K562 (cell line): ENCODE measurements around the gene WWP2. TPM values are rescaled to one million over a fixed set of nuclear protein-coding genes. Genes with fewer than 3 reads are reported as not detected.

ENCODE experiments used
- ATAC-seq: fragments of 200-7000 bp; cut with Tn5 transposase; 3 replicates; pipeline ENCODE4 v1.9.1; 2020; ENCODE audit warnings: moderate library complexity
- BruUV-seq: library from RNA; stranded (reverse); fragments of 400-500 nt; replicated peaks from 2 replicates; lab custom pipeline; 2021; lab: Mats Ljungman, UMichigan
- CTCF ChIA-PET: fragments of 300-600 bp; formaldehyde crosslinking; extraction: SDS; loops from one replicate; lab custom pipeline; 2021; ENCODE audit warnings: low intra/inter-chr PET ratio; lab: Yijun Ruan, JAX
- POLR2A ChIA-PET: fragments of 300-600, 350-650 bp; sonication (Branson Sonifier 250); formaldehyde crosslinking; extraction: SDS; loops from one replicate; lab custom pipeline; 2021; ENCODE audit warnings: antibody characterized with exemption, inconsistent platforms; lab: Yijun Ruan, JAX
- DNase-seq, 4 experiments: peaks; one replicate each; pipeline versions ENCODE4 v3.0.0 to v3.0.0-alpha.2; 2011 to 2018; ENCODE audit warnings: low spot score in 3 of 4, mixed read lengths in 3 of 4; ENCODE audit errors: extremely low read depth in 1 of 4
- FAIRE-seq: peaks from 2 replicates; lab custom pipeline; 2011; peaks lifted over from hg19 to GRCh38; lab: Jason Lieb, UNC
- H2AFZ ChIP-seq: 2 replicates; pipeline ENCODE4 v1.6.0; 2011; ENCODE audit warnings: low read depth, low read length, control low read depth, inconsistent platforms
- H3K27ac ChIP-seq: fragments of 200-600 bp; 3 replicates; pipeline ENCODE4 v1.8.0; 2011; ENCODE audit warnings: low read depth, mild to moderate bottlenecking, control low read depth, inconsistent platforms, low read length, moderate library complexity, mixed read lengths; ENCODE audit errors: extremely low read depth
- H3K27me3 ChIP-seq, 2 experiments: fragments of 300-600 bp in 1 of 2; 2 replicates in 1 of 2; 3 replicates in 1 of 2; pipeline versions ENCODE4 v1.6.0 to v1.8.0; 2011; ENCODE audit warnings: inconsistent platforms in 2 of 2, low read length in 2 of 2, mild to moderate bottlenecking in 1 of 2, mixed read lengths in 1 of 2, moderate library complexity in 1 of 2; ENCODE audit not compliant: control insufficient read depth in 2 of 2, insufficient read depth in 2 of 2
- H3K36me3 ChIP-seq: fragments of 300-600 bp; 3 replicates; pipeline ENCODE4 v1.8.0; 2011; ENCODE audit warnings: mild to moderate bottlenecking, low read length, inconsistent platforms; ENCODE audit not compliant: control insufficient read depth, insufficient read depth
- H3K4me1 ChIP-seq, 2 experiments: fragments of 200-600 bp in 1 of 2; replicated peaks in 1 of 2; 2 replicates in 1 of 2; 3 replicates in 1 of 2; pipeline versions ENCODE4 v1.5.1 to v1.8.0; 2011; ENCODE audit warnings: inconsistent platforms in 2 of 2, low read length in 2 of 2, mild to moderate bottlenecking in 1 of 2, mixed read lengths in 1 of 2, moderate library complexity in 1 of 2; ENCODE audit not compliant: control insufficient read depth in 2 of 2, insufficient read depth in 2 of 2
- H3K4me2 ChIP-seq: 2 replicates; pipeline ENCODE4 v1.6.1; 2011; ENCODE audit warnings: low read length, control low read depth, inconsistent platforms, mixed read lengths; ENCODE audit not compliant: insufficient read depth
- H3K4me3 ChIP-seq: fragments of 200-600 bp; sonication (generic), shearing (Covaris generic); 2 replicates; pipeline ENCODE4 v1.5.1; 2016; ENCODE audit warnings: control low read depth, inconsistent platforms
- H3K79me2 ChIP-seq: fragments of 200-600 bp; 3 replicates; pipeline ENCODE4 v1.8.0; 2011; ENCODE audit warnings: low read length, inconsistent platforms; ENCODE audit not compliant: control insufficient read depth, insufficient read depth
- H3K9ac ChIP-seq, 2 experiments: 2 replicates each; pipeline versions ENCODE4 v1.6.0 to v1.6.1; 2011; ENCODE audit warnings: low read depth in 2 of 2, low read length in 2 of 2, control low read depth in 1 of 2, inconsistent platforms in 1 of 2, mild to moderate bottlenecking in 1 of 2, mixed read lengths in 1 of 2; ENCODE audit not compliant: insufficient read depth in 1 of 2
- H3K9me1 ChIP-seq: one replicate; pipeline ENCODE4 v1.6.0; 2011; ENCODE audit warnings: inconsistent platforms, mild to moderate bottlenecking, low read length, moderate library complexity; ENCODE audit not compliant: control insufficient read depth, insufficient read depth
- H3K9me3 ChIP-seq: replicated peaks from 2 replicates; pipeline ENCODE4 v1.5.1; 2011; ENCODE audit warnings: low read depth, low read length, inconsistent platforms; ENCODE audit not compliant: control insufficient read depth, insufficient read depth
- H4K20me1 ChIP-seq: replicated peaks from 2 replicates; pipeline ENCODE4 v1.6.1; 2011; ENCODE audit warnings: low read length, inconsistent platforms, mixed read lengths; ENCODE audit not compliant: control insufficient read depth, insufficient read depth
- CBFA2T2 ChIP-seq: fragments of 450-650 bp; conservative IDR thresholded peaks from 2 replicates; pipeline ENCODE4 v1.6.1; 2017; ENCODE audit warnings: mild to moderate bottlenecking
- EZH2 ChIP-seq: IDR thresholded peaks from 2 replicates; pipeline ENCODE4 v1.6.1; 2012; ENCODE audit warnings: low read depth, mild to moderate bottlenecking, inconsistent platforms, low read length, borderline replicate concordance
- FIP1L1 ChIP-seq: fragments of 200-400 bp; formaldehyde crosslinking; IDR thresholded peaks from 2 replicates; pipeline ENCODE4 v1.6.1; 2018; ENCODE audit warnings: mild to moderate bottlenecking, low read depth, low read length; ENCODE audit not compliant: poor library complexity, severe bottlenecking
- PHB ChIP-seq: fragments of 250-450 bp; sonication (Bioruptor Pico); IDR thresholded peaks from 2 replicates; pipeline ENCODE4 v1.5.0; 2021
- TAF15 ChIP-seq: fragments of 200-400 bp; formaldehyde crosslinking; IDR thresholded peaks from 2 replicates; pipeline ENCODE4 v1.6.1; 2017; ENCODE audit warnings: mild to moderate bottlenecking, low read depth, low read length, moderate library complexity
- TRIM24 ChIP-seq, 2 experiments: fragments of 450-650 bp; IDR thresholded peaks; 2 replicates each; pipeline ENCODE4 v1.6.1; 2016
- ZNF134 ChIP-seq: fragments of 250-450 bp; sonication (Bioruptor Pico); conservative IDR thresholded peaks from 2 replicates; pipeline ENCODE4 v1.4.0; 2020
- ZNF408 ChIP-seq: fragments of 250-450 bp; sonication (Bioruptor Pico); IDR thresholded peaks from 2 replicates; pipeline ENCODE4 v1.4.0; 2020; ENCODE audit warnings: low read depth, mild to moderate bottlenecking, moderate library complexity
- ZNF511 ChIP-seq: sonication (generic); formaldehyde crosslinking; IDR thresholded peaks from 2 replicates; pipeline ENCODE4 v1.8.0; 2022; ENCODE audit warnings: mild to moderate bottlenecking, missing genetic modification reagents
- ZNF589 ChIP-seq: fragments of 200-800 bp; sonication (Bioruptor generic); IDR thresholded peaks from 2 replicates; pipeline ENCODE4 v1.6.1; 2016; ENCODE audit warnings: low read depth, missing genetic modification characterization, missing compliant biosample characterization
- WGBS: fragments of 100-300 bp; shearing (Covaris generic); methylation state at CpG from one replicate; pipeline ENCODE4 v1.1.6; 2016; ENCODE audit warnings: low coverage, mixed read lengths; ENCODE audit not compliant: insufficient coverage; ENCODE audit errors: missing lambda C conversion rate; 5-methylcytosine and 5-hydroxymethylcytosine counted together
- in situ Hi-C: fragments of 300-500 bp; cut with MboI; formaldehyde crosslinking; loops from 4 replicates; pipeline ENCODE4 v1.15.0; 2018; ENCODE audit warnings: inconsistent platforms, mixed read lengths
- intact Hi-C: fragments of 100-400 bp; cut with micrococcal nuclease; formaldehyde crosslinking; loops from 2 replicates; pipeline ENCODE4 v1.14.2; 2022
- polyA plus RNA-seq, 8 experiments: library from polyadenylated mRNA; depleted of rRNA in 4 of 8; stranded (reverse) in 5 of 8; unstranded in 3 of 8; fragments of >200 nt; fragmentation: Nextera tagmentation in 2 of 8; fragmentation: Illumina TruSeq in 1 of 8; extraction: Ambion mirVana in 2 of 8; extraction: Trizol in 1 of 8; gene quantifications; 2 replicates each; pipeline versions ENCODE4 v1.2.1 to v1.2.3, GENCODE V29; 2011 to 2014; ENCODE audit warnings: inconsistent platforms in 1 of 8, missing spikeins in 1 of 8
- total RNA-seq, 7 experiments: library from RNA; depleted of rRNA in 6 of 7; stranded (reverse); fragments of >200 nt in 6 of 7; fragmentation: Illumina TruSeq in 2 of 7; extraction: Trizol in 2 of 7; gene quantifications; 2 replicates each; pipeline versions ENCODE4 v1.2.1 to v1.2.3, GENCODE V29; 2011 to 2021; ENCODE audit warnings: low replicate concordance in 1 of 7
- TF ChIP-seq, protein P1 (sequence below): fragments of 250-450 bp; sonication (Bioruptor Pico); IDR thresholded peaks from 2 replicates; pipeline ENCODE4 v1.5.0; 2021
- TF ChIP-seq, protein P2 (sequence below): fragments of 250-450 bp; sonication (Bioruptor Pico); IDR thresholded peaks from 2 replicates; pipeline ENCODE4 v1.5.1; 2021; ENCODE audit warnings: mild to moderate bottlenecking

The WWP2 gene
- total and polyA plus RNA-seq, 9 of the 15 experiments (the other 6 are each of a cell fraction or from before 2014, with no cell fraction given), result 1.9 to 34.4 (median 14.6) TPM

GRCh38 chr16:69834807-69835466, 72.8 kb downstream of the WWP2 start:
- WGBS, result 80% methylated on average over 7 of the region's 7 CpGs
- Histone ChIP-seq H3K4me2 (no peak overlapping the region), H3K9ac (no peak overlapping the region), H3K36me3 (no peaks in the 10 kb centered on the region; the same call in 2 of the 3 replicates), H3K79me2 (no peaks in the 10 kb centered on the region), H3K27ac (no peak overlapping the region), H3K27me3 (no peaks in the 10 kb centered on the region), H3K4me3 (no peak overlapping the region), H3K4me1 (no peaks in the 10 kb centered on the region), H3K9me3 (no peaks in the 10 kb centered on the region), H3K9me1 (no peaks in the 10 kb centered on the region)
- in situ Hi-C loops, result no loop called here
- FAIRE-seq (no peak), ATAC-seq (no peak)
- CTCF ChIA-PET, result no interaction called here
- no TSS peak for BruUV-seq
- TF ChIP-seq TRIM24 (IDR thresholded peaks at IDR 0.05) (no peak), ZNF134 (CRISPR knock-in tag) (no peak), ZNF511 (CRISPR knock-in tag) (no peak), TAF15 (no peak), PHB (CRISPR knock-in tag) (no peak), ZNF589 (CRISPR knock-in tag) (no peak), EZH2 (no peak), CBFA2T2 (no peak), FIP1L1 (no peak), ZNF408 (CRISPR knock-in tag) (no peak)
- TF ChIP-seq, protein P1, sequence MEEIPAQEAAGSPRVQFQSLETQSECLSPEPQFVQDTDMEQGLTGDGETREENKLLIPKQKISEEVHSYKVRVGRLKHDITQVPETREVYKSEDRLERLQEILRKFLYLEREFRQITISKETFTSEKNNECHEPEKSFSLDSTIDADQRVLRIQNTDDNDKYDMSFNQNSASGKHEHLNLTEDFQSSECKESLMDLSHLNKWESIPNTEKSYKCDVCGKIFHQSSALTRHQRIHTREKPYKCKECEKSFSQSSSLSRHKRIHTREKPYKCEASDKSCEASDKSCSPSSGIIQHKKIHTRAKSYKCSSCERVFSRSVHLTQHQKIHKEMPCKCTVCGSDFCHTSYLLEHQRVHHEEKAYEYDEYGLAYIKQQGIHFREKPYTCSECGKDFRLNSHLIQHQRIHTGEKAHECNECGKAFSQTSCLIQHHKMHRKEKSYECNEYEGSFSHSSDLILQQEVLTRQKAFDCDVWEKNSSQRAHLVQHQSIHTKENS, result no peak
- TF ChIP-seq, protein P2, sequence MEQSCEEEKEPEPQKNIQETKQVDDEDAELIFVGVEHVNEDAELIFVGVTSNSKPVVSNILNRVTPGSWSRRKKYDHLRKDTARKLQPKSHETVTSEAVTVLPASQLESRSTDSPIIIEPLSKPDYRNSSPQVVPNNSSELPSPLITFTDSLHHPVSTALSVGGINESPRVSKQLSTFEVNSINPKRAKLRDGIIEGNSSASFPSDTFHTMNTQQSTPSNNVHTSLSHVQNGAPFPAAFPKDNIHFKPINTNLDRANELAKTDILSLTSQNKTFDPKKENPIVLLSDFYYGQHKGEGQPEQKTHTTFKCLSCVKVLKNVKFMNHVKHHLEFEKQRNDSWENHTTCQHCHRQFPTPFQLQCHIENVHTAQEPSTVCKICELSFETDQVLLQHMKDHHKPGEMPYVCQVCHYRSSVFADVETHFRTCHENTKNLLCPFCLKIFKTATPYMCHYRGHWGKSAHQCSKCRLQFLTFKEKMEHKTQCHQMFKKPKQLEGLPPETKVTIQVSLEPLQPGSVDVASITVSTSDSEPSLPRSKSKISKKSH (CRISPR knock-in tag), result no peak
- TF ChIP-seq, all 486 proteins: peak for 0
- intact Hi-C loops, result no loop called here
- DNase-seq, result no peak
- no peak overlapping the region for H2AFZ ChIP-seq
- POLR2A ChIA-PET, result no interaction called here
- no peaks in the 10 kb centered on the region; the same call in 1 of the 2 replicates for H4K20me1 ChIP-seq
